Body of pancreas (tissue), 4 donors: Measurements from ENCODE around the gene NCAM1.

Source experiments
- POLR2A ChIP-seq, 3 donors: fragments of 450-650 bp; IDR thresholded peaks; one replicate each; pipeline ENCODE4 v1.6.1; 2016; ENCODE audit warnings: antibody characterized with exemption in 3 of 3, mild to moderate bottlenecking in 2 of 3
- TF ChIP-seq, protein P1 (sequence below), 7 experiments: fragments of 450-650 bp in 4 of 7; fragments of 200-600 bp in 3 of 7; sonication (generic) in 3 of 7; IDR thresholded peaks; one replicate each; pipeline ENCODE4 v1.5.1; 2016 to 2019; ENCODE audit warnings: antibody characterized with exemption in 7 of 7

DNA sequence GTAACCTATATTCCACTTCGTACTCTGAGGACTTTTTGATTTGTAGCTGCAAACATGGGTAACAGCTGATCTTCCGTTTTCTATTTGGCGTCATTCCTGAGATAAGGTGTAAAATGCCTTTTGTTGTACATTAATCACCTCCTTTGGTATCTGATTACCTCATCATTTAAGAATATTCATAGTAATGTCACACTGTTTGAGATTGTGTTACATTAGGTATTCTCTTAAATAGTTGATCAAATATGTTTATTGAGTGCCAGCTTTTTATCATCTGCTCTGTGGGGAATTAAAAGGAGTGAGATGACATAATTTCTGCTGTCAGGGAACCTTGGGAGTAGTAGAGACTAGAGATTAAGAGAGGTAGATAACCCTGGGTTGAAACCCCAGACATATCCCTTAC is 5.9 kb downstream of the NCAM1 start:
- TF ChIP-seq, protein P1, sequence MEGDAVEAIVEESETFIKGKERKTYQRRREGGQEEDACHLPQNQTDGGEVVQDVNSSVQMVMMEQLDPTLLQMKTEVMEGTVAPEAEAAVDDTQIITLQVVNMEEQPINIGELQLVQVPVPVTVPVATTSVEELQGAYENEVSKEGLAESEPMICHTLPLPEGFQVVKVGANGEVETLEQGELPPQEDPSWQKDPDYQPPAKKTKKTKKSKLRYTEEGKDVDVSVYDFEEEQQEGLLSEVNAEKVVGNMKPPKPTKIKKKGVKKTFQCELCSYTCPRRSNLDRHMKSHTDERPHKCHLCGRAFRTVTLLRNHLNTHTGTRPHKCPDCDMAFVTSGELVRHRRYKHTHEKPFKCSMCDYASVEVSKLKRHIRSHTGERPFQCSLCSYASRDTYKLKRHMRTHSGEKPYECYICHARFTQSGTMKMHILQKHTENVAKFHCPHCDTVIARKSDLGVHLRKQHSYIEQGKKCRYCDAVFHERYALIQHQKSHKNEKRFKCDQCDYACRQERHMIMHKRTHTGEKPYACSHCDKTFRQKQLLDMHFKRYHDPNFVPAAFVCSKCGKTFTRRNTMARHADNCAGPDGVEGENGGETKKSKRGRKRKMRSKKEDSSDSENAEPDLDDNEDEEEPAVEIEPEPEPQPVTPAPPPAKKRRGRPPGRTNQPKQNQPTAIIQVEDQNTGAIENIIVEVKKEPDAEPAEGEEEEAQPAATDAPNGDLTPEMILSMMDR (IDR thresholded peaks at IDR 0.05): no peak
- no peak for TF ChIP-seq POLR2A (IDR thresholded peaks at IDR 0.05)
